HG03460 (cell line): ENCODE results near the gene GRAMD1A.
"Not testable (repeated sequence)": the region's sequence is repeated elsewhere in the genome, so short reads cannot be mapped to it uniquely, and the experiment has no call there.

Source experiments
- ATAC-seq: cut with Tn5 transposase; IDR thresholded peaks from one replicate; pipeline ENCODE4 v1.9.1; 2021; ENCODE audit not compliant: unreplicated experiment

The GRAMD1A gene

DNA sequence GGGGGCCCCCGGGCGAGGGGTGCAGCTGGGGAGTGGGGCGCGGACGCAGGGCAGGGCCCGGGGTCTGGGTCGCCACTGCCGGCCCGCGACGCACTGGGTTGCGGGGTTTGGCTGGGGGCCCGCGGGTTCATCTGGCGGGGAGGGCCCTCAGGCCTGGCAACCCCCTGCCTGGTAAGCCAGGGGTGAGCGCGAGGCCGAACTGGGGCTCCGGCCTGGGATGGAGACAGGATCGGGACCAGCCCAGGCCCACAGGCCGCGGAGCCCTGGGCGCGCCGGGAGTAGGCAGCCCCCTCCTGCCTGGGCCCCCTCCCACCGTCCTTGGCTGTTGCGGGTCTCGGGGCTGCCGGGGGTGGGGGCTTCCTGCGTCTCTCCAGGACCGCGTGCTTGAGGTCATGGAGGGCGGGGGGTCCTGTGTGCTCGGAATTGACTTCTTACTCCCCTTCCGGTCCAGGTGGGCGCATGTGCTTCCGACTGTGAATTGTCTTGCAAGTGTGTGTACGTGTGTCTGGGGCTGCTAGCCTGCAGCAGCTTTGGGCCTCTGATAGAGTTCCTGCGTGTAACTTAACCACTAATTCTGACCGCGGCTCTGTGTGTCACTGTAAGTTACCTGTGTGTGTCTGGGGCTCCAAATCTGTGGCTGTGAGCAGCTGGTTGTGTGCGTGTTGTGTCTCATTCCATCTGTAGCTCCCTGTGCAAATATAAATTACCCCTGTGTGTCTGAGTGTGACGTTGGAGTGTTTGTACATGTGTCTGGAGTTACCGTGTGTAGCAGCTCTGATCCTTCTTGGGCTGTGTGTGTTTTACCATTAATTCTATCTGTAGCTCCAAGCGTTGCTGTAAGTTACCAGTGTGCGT lies 751 bp downstream of the GRAMD1A start:
- peak; percentile 11 for ATAC-seq

DNA sequence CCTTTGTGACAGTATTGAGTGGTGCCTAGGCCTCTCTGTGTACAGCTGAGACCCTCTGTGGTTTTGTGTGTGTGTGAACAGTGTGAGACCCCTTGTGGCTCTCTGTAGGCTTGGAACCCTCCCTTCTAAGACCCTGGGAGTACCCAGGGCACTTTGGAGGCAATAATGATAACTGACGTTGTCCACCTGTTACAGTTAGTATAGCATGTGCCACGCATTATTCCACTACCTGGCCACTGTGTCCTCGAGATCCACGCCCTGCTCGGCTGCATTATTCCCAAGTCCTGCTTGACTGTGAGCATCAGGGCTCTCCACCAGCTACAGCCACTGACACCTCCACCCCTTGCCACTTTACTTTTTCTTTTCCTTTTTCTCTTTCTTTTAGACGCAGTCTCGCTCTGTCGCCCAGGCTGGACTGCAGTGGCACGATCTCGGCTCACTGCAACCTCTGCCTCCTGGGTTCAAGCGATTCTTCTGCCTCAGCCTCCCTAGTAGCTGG lies 2.0 kb downstream of the GRAMD1A start:
- no peak for ATAC-seq

DNA sequence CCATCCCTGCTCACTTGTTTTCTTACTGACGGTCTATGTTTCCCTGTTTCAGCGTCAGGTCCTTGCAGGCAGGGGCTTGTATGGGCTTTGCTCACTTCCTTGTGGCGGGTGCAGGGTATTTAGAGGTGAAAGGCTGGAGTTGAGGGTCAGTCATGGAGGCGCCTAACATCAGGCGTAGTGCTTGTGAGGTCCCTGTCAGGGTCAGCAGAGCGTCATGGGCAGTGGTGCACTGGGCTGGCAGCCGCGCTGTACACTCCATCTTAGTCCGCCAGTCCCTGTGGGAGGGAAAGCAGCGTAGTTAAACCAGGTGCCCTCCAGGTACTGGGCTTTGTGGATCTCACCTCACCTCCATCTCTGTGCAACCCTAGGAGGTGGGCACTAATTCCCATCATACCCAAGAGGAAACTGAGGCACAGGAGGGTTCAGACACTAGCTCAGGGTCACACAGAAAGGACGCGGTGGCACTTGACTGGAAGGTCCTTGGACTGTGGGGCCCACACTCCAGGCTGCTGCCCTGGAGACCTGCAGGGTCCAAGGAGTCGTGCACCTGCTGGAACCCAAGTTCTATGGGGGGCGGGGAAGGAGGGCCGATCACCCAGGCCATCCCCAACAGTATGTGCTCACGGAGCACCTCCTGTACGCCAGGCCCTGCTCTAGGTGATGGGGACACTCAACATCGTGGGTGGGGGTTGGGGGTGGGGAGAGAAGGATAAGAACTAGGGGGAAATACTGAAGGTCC lies 4.6 kb downstream of the GRAMD1A start:
- ATAC-seq: no peak

DNA sequence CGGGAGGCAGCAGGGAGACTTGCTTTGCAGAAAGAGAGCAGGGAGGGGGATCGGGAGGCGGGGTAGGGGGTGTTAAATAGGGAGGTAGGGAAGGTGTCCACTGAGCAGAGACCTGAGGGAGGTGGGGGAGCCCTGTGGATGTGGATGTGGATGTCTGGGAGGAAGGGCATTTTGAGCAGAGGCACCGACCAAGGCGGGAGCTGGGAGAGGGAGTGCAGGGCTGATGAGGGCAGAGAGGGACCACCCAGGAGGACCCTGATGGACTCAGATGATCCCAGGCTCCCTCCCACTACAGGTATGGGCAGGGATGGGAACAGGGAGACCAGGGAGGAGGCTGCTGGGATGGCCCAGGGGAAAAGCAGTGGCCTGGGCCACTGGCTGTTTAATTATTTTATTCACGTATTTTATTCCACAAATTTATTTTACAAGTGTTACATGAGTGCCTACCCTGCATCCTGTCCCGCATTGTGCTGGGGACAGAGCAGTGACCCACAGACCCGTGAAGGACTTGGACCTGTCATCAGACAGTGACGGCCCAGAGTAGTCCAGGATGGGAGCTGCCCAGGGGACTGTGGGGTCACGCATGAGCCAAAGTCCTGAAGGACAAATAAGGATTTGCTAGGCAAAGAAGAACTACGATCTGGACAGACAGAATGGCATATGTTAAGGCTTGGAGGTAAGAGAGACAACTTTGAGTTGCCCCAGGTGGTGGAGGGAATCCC lies 5.3 kb downstream of the GRAMD1A start:
- no peak for ATAC-seq

DNA sequence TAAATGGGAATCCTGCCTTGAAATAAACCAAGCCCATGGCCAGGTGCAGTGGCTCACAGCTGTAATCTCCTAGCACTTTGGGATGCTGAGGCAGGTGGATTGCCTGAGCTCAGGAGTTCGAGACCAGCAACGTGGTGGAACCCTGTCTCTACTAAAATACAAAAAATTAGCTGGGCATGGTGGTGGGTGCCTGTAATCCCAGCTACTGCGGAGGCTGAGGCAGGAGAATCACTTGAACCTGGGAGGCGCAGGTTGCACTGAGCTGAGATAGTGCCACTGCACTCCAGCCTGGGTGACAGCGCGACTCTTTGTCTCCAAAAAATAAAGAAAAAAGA lies 5.9 kb downstream of the GRAMD1A start:
- not testable (repeated sequence) for ATAC-seq

DNA sequence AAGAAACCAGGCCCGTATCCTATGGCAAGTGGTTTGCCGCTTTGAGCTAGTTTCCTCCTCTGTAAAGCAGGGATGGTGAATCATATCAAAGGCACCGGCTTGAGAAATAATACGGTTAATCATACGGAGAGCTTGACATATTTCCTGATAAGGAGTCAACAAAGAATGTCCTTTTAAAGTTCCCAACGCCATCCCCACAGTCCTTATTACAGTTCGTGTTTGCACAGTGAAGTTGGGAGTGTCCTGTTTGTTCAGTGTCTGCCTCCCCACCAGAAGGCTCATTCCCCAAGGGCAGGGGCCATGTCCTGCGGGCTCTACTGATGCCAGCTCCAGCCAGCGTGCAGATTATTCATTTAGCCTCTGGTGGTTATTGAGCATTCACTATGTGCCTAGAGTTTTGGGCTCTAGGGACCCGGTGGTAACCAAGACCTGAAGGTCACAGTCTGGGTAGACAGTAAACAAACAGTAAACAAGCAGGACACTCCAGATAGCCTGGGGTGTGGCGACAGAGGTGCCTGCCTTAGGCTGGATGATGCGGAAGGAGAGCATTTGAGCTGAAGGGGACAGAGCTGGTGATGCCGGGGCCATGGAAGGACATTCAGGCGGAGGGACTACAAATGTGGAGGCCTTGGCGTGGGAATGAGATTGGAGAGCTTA lies 6.3 kb downstream of the GRAMD1A start:
- no peak for ATAC-seq

DNA sequence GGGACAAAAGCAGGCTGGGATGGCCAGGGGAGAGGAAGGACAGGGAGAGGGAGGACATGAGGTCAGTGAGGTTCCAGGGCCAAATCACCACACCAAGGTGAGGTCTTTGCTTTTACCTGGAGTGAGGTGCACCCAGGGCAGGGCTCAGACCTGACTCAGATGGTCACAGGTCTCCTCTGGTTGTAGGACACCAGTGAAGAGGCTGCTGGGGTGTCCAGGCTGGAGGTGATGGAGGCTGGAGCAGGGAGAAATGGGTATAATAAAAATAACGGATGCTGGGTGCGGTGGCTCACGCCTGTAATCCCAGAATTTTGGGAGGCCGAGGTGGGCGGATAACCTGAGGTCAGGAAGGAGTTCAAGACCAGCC lies 6.9 kb downstream of the GRAMD1A start:
- no peak for ATAC-seq

DNA sequence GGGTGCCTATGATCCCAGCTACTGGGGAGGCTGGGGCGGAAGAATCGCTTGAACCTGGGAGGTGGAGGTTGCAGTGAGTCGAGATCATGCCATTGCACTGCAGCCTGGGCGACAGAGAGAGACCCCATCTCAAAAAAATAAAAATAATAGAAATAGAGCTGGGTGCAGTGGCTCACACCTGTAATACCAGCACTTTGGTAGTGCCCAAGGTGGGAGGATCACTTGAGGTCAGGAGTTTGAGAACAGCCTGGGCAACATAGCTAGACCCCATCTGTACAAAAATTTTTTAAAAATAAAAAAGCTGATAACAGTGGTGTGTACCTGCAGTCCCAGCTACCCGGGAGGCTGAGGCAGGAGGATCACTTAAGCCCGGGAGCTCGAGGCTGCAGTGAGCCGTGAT lies 7.3 kb downstream of the GRAMD1A start:
- ATAC-seq: not testable (repeated sequence)

DNA sequence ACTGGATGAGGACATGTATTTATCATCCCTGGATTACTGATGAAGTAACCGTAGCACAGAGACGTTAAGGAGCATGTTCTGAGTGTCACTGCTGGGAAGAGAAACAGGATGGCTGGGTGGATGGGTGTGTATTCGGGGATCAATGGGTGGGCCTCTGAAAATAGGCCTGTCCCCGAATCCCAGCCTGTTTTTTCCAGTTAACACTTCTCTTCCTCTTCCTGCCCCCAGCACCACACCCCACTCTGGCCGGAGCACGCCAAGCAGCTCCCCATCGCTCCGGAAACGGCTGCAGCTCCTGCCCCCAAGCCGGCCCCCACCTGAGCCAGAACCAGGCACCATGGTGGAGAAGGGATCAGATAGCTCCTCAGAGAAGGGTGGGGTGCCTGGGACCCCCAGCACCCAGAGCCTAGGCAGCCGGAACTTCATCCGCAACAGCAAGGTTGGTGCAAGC lies 8.8 kb downstream of the GRAMD1A start:
- ATAC-seq: no peak

DNA sequence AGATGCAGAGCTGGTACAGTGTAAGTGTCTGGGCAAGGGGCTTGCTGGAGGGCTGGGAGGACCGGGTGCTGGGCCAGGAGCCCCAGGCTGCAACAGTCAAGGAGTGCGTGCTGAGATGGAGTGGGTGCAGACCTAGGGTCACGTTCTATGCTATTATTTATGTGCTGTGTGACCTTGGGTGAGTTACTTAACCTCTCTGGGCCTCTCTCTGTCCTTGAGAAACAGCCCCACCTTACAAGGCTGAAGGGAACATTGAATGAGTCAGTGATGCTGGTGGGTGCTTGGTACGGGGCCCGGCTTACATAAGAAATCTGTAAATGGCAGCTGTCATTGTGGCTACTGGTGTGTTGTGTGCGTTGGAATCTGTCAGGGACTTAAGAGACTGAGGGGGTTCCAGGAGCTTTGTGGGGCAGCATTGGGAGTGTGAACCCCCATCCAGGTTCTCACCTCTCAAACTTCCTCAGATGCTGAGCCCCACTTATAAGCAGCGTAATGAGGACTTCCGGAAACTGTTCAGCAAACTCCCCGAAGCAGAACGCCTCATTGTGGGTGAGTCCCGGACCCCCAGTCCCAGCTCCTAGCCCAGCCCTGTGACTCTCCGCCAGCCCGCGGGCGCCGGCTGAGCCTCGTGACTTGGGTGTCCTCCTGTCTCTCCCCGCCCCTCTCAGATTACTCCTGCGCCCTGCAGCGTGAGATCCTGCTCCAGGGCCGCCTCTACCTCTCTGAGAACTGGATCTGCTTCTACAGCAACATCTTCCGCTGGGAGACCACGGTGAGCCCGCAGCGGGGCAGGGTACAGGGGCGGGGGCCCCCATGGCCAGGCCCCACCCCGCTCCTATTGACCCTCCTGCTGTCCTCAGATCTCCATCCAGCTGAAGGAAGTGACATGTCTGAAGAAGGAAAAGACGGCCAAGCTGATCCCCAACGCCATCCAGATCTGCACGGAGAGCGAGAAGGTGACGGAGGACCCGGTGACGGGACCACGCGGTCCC lies 9.6 kb downstream of the GRAMD1A start:
- ATAC-seq: no peak

DNA sequence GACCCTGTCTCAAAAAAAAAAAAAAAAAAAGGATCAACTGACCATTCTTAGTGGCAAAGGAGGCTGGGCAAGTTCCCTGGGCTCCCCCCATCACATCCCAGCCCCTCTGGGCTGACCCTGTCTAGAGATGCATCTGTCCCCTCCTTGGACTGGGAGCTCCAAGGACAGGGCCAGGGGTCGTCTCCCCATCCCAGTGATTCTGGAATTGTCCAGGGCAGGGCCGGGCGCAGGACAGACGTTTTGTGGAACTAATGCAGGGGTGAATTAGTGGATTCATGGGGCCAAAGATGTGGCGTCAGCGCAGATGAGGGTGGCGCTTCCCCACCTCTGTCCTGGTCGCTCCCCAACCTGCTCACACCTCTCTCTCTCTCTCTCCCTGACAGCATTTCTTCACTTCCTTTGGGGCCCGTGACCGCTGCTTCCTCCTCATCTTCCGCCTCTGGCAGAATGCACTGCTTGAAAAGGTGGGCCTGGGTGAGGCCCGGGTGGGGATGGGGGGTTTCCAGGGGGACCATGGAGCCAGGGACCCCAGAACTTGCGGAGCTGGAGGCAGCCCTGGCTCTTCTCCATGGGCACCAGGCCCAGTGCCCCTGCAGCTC lies 11.1 kb downstream of the GRAMD1A start:
- no peak for ATAC-seq

DNA sequence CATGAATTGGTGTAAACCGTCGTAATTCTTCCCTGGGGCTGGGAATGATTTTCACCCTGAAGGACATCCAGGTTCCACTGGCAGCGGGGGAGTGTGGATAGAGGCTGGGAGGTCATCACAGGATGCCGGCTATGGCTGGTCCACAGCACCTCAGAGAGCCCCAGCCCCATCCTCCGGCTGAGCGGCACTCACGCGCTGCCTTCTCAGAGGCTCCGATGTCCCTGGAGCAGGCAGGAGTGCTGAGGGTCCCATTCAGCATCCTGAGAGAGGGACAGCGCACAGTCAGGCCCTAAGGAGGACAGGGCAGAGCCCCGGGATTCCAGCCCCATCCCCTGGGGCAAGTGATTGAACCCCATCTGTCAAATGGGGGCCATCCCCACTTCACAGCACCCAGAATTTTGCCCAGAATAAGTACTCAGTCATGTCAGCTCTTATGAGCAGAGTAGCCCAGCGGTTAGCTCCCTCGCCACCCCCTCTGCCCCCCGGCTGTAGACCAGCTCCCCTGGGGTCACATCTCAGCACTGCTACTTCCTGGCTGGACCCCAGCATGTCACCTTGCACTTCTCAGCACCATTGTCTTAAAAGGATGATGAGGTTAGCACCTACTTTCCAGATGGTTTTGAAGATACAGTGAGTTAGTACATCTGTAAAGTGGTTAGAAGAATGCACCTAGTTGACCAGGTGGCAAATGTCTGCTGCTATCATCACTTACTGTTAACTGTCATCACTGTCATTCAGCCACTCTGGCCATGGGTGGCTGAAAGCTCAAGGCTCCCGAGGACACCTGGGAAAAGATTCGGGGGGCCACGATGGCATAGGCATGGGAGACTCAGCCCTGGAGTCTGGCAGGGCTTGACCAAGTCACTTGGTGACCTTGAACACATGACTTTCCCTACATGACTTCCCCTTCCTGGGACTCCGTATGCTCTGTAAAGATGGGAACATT lies 11.9 kb downstream of the GRAMD1A start:
- ATAC-seq: no peak

DNA sequence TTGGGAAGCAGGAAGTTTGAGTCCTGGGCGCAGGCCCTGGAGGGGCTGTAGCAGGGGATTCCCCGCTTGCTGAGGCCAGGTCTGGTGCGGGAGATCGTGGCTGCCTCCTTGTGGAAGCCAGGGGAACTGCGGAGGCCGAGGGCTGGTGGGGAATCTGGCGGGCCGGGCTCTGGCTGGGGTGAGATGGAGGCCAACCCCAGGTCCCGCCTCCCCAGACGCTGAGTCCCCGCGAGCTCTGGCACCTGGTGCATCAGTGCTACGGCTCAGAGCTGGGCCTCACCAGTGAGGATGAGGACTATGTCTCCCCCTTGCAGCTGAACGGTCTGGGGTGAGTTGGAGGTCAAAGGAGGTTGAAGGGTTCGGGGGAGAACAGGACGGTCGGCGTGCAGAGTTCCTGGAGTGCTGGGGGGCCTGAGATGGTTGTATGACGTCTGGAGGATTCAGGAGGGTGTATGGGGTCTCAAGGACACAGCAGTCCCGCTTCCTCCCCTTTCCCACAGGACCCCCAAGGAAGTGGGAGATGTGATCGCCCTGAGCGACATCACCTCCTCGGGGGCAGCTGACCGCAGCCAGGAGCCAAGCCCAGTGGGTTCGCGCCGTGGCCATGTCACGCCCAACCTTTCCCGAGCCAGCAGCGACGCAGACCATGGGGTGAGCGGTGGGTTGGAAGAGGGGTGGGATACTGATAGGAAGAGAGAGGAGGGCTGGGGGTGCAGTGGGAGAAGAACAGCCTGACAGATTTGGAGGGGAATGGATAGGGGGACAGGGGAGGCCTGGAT lies 13.1 kb downstream of the GRAMD1A start:
- no peak for ATAC-seq

DNA sequence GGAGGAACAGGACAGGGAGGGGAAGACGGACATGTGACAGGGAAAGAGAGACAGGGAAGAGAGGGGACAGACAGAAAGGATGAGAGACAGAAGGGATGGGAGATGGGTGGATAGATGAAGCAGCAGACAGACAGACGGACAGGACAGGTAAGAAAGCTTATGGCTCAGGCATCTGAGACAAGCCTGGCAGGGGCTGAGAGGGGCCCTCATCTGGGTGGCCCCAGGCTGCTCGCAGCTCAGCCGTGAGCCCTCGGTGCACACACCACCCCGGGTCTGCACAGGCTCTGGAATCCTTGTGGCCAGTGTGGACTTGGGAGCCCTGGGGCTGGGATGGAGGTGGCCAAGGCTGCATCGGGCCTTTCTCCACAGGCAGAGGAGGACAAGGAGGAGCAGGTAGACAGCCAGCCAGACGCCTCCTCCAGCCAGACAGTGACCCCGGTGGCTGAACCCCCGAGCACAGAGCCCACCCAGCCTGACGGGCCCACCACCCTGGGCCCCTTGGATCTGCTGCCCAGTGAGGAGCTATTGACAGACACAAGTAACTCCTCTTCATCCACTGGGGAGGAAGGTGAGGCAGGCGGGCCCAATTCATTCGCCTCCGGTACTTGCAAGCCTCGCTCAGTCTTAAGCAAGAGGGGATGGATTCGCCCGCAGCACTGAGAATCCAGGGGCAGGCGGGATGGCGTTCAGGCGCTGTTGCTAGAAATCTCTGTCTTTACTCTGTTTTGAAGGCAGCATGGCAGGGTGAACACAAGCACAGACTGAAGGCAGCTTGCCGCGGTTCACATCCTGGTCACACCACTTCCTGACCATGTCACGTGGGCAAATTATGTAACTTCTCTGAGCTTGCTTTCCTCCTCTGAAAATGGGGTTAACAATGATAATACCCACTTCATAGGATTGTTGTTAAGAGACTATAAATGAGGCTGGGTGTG lies 14.0 kb downstream of the GRAMD1A start:
- no peak for ATAC-seq

DNA sequence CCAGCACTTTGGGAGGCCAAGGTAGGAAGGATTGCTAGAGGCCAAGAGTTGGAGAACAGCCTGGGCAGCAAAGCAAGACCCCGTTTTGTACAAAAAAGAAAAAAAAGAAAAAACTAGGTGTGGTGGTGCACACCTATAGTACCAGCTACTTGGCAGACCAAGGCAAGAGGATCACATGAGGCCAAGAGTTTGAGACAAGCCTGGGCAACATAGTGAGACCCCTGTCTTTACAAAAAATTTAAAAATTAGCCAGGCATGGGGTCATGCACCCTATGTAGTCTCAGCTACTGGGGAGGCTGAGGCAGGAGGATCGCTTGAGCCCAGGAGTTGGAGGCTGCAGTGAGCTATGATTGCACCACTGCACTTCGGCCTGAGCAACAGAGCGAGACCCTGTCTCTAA lies 14.7 kb downstream of the GRAMD1A start:
- ATAC-seq: not testable (repeated sequence)

DNA sequence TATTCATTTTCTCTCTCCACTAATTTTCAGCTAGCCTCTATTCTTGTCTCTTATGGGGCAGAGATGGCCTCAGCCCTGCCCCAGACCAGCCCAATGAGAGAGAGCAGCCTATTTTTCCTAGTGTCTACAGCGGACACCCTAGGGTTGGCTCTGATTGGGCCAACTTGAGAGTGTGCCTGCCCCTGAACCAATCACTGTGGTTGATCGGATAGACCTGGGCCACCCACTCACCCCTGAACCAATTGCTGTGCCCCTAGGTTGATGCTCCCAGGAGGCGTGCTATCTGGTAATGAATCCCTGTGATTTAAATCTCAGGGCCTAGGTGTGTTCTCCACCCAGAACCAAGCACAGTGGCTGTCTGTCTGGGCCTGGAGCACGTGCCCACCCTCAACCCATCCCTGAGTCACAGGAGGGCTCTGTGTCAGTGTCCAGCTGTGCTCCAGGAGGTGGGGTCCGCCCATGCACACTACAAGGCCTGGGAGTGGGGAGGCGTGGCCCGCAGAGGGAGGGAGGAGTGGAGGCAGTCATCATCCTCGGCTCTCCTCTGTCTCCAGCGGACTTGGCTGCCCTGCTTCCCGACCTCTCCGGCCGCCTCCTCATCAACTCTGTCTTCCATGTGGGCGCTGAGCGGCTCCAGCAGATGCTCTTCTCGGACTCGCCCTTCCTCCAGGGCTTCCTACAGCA lies 15.3 kb downstream of the GRAMD1A start:
- ATAC-seq: no peak
